SU-DHL-6 (cell line): Measurements from ENCODE around the gene LRGUK.

ENCODE experiments used
- EZH2phosphoT487 ChIP-seq: fragments of 200-600 bp; sonication (generic), shearing (Covaris generic); conservative IDR thresholded peaks from 2 replicates; pipeline ENCODE4 v1.6.1; 2018; ENCODE audit warnings: mild to moderate bottlenecking, antibody characterized with exemption, low read length, moderate library complexity, mixed read lengths
- TF ChIP-seq, protein P1 (sequence below): fragments of 200-600 bp; sonication (generic); IDR thresholded peaks from one replicate; pipeline ENCODE4 v1.5.1; 2017; ENCODE audit warnings: antibody characterized with exemption, mild to moderate bottlenecking, low read length, moderate library complexity; ENCODE audit not compliant: insufficient read depth, poor library complexity, severe bottlenecking

DNA sequence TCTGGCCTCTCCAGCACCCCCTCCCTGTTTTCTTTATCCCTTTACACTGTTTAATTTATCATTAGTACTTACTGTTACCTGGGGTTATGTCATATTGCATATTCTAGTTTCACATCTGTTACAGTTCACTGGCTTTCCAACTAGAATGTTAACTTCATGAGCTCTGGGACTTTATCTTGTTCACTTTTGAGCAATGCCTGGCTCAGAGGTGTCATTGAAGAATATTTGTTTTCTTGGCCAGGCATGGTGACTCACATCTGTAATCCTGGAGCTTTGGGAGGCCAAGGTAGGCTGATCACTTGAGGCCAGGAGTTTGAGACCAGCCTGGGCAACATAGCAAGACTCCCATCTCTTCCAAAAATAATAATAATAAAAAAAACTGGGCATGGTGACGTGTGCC is 40.7 kb downstream of the LRGUK start:
- no peak for TF ChIP-seq EZH2phosphoT487
- TF ChIP-seq, protein P1, sequence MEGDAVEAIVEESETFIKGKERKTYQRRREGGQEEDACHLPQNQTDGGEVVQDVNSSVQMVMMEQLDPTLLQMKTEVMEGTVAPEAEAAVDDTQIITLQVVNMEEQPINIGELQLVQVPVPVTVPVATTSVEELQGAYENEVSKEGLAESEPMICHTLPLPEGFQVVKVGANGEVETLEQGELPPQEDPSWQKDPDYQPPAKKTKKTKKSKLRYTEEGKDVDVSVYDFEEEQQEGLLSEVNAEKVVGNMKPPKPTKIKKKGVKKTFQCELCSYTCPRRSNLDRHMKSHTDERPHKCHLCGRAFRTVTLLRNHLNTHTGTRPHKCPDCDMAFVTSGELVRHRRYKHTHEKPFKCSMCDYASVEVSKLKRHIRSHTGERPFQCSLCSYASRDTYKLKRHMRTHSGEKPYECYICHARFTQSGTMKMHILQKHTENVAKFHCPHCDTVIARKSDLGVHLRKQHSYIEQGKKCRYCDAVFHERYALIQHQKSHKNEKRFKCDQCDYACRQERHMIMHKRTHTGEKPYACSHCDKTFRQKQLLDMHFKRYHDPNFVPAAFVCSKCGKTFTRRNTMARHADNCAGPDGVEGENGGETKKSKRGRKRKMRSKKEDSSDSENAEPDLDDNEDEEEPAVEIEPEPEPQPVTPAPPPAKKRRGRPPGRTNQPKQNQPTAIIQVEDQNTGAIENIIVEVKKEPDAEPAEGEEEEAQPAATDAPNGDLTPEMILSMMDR = no peak
